Limb (tissue), 2 donors: ENCODE data around the gene SDF2L1.

Experiments
- DNase-seq, 2 donors: peaks; one replicate each; pipeline ENCODE4 v3.0.0-alpha.2; 2016; ENCODE audit errors: extremely low spot score in 2 of 2

Gene SDF2L1

GRCh38 chr22:21622011-21622918 lies 19.8 kb upstream of the SDF2L1 start:
- no peak for DNase-seq

GRCh38 chr22:21622919-21623647 lies 19.0 kb upstream of the SDF2L1 start:
- no peak for DNase-seq

GRCh38 chr22:21623648-21623970 lies 18.5 kb upstream of the SDF2L1 start:
- DNase-seq, result no peak

- no peak for DNase-seq
These were observed 17.8 kb upstream of the SDF2L1 start for GRCh38 chr22:21624120-21624879.

GRCh38 chr22:21624880-21625791 lies 17.0 kb upstream of the SDF2L1 start:
- DNase-seq, result no peak

- DNase-seq, result no peak
These were observed 15.9 kb upstream of the SDF2L1 start for GRCh38 chr22:21626073-21626734.

GRCh38 chr22:21626735-21627469 lies 15.2 kb upstream of the SDF2L1 start:
- DNase-seq, result no peak

- no peak for DNase-seq
These were observed 13.5 kb upstream of the SDF2L1 start for GRCh38 chr22:21628386-21629254.

- DNase-seq, result peak; percentile 90 to 97
These were observed 12.6 kb upstream of the SDF2L1 start, which contains the start of gene YDJC for GRCh38 chr22:21629255-21630149. Gene YDJC, minus strand, starts transcription at chr22:21630022. Its CDS starts 8 bp downstream, at chr22:21630014.

GRCh38 chr22:21631025-21631424 lies 11.1 kb upstream of the SDF2L1 start:
- DNase-seq, result no peak

- no peak for DNase-seq
These were observed 9.7 kb upstream of the SDF2L1 start, which contains the start of gene CCDC116 for GRCh38 chr22:21632237-21632895. Gene CCDC116, plus strand, starts transcription at chr22:21632760. Its CDS starts 422 bp downstream, at chr22:21633182.

- no peak for DNase-seq
These were observed 9.2 kb upstream of the SDF2L1 start for GRCh38 chr22:21632931-21633330.

- DNase-seq, result no peak
These were observed 8.6 kb upstream of the SDF2L1 start for GRCh38 chr22:21633481-21633880.

GRCh38 chr22:21634081-21634480 lies 8.0 kb upstream of the SDF2L1 start:
- DNase-seq, result no peak

GRCh38 chr22:21634844-21635243 lies 7.3 kb upstream of the SDF2L1 start:
- DNase-seq, result no peak

- DNase-seq, result no peak
These were observed 6.2 kb upstream of the SDF2L1 start for GRCh38 chr22:21635771-21636510.
